HepG2 (cell line): Measurements from ENCODE around the gene MAT2A. TPM values are rescaled to one million over a fixed set of nuclear protein-coding genes. Genes with fewer than 3 reads are reported as not detected.
A peak's percentile ranks its signal among the peaks of the same experiment; 100 is the strongest.

Experiments used
- ARID2 ChIP-seq: sonication (generic); formaldehyde crosslinking; IDR thresholded peaks from 2 replicates; pipeline ENCODE4 v1.8.1; 2022; ENCODE audit warnings: mild to moderate bottlenecking, missing genetic modification reagents, borderline replicate concordance
- ARID3A ChIP-seq: IDR thresholded peaks from 2 replicates; pipeline ENCODE4 v1.6.1; 2012; ENCODE audit warnings: low read depth, low read length, improper control_type of control experiment
- ATF6 ChIP-seq: sonication (generic); formaldehyde crosslinking; conservative IDR thresholded peaks from 2 replicates; pipeline ENCODE4 v1.4.0; 2020; ENCODE audit warnings: missing genetic modification reagents
- DMTF1 ChIP-seq: sonication (generic); formaldehyde crosslinking; IDR thresholded peaks from 2 replicates; pipeline ENCODE4 v1.4.0; 2020; ENCODE audit warnings: mild to moderate bottlenecking, missing genetic modification reagents
- FOXA3 ChIP-seq: IDR thresholded peaks from 2 replicates; pipeline ENCODE4 v1.6.1; 2016; ENCODE audit warnings: missing genetic modification reagents, missing compliant biosample characterization
- HIVEP1 ChIP-seq: sonication (generic); formaldehyde crosslinking; IDR thresholded peaks from 2 replicates; pipeline ENCODE4 v1.4.0; 2020; ENCODE audit warnings: mild to moderate bottlenecking, missing genetic modification reagents
- HNRNPH1 ChIP-seq: fragments of 200-400 bp; formaldehyde crosslinking; optimal IDR thresholded peaks from 2 replicates; pipeline ENCODE3; 2017; ENCODE audit warnings: mild to moderate bottlenecking, low read depth, low read length
- KDM2A ChIP-seq: sonication (generic); formaldehyde crosslinking; IDR thresholded peaks from 2 replicates; pipeline ENCODE4 v1.4.0; 2020; ENCODE audit warnings: low read depth, missing genetic modification reagents, borderline replicate concordance
- MIER3 ChIP-seq: IDR thresholded peaks from 2 replicates; pipeline ENCODE4 v1.6.1; 2016; ENCODE audit warnings: missing compliant biosample characterization, borderline replicate concordance
- MYPOP ChIP-seq: sonication (generic); formaldehyde crosslinking; IDR thresholded peaks from 2 replicates; pipeline ENCODE4 v1.8.1; 2023; ENCODE audit warnings: mild to moderate bottlenecking, moderate library complexity, missing genetic modification reagents
- NCOA1 ChIP-seq: sonication (generic); formaldehyde crosslinking; IDR thresholded peaks from 2 replicates; pipeline ENCODE4 v1.9.0; 2021; ENCODE audit warnings: missing genetic modification reagents
- NR0B2 ChIP-seq: sonication (generic); formaldehyde crosslinking; IDR thresholded peaks from 2 replicates; pipeline ENCODE4 v1.4.0; 2020; ENCODE audit warnings: mild to moderate bottlenecking, missing genetic modification reagents
- NR2F2 ChIP-seq: IDR thresholded peaks from 2 replicates; pipeline ENCODE4 v1.6.1; 2012; ENCODE audit warnings: low read depth, inconsistent platforms, borderline replicate concordance
- PLSCR1 ChIP-seq: sonication (generic); formaldehyde crosslinking; IDR thresholded peaks from 2 replicates; pipeline ENCODE4 v1.5.0; 2020; ENCODE audit warnings: missing genetic modification reagents, mild to moderate bottlenecking, borderline replicate concordance
- PPARG ChIP-seq: conservative IDR thresholded peaks from 2 replicates; pipeline ENCODE4 v1.6.1; 2016; ENCODE audit warnings: missing biosample characterization, missing genetic modification reagents
- SMARCE1 ChIP-seq: fragments of 450-650 bp; IDR thresholded peaks from 2 replicates; pipeline ENCODE4 v1.6.1; 2017; ENCODE audit warnings: borderline replicate concordance
- ZBTB2 ChIP-seq: sonication (generic); formaldehyde crosslinking; IDR thresholded peaks from 2 replicates; pipeline ENCODE4 v1.8.0; 2022; ENCODE audit warnings: low read depth, missing genetic modification reagents
- ZKSCAN5 ChIP-seq: sonication (generic); formaldehyde crosslinking; IDR thresholded peaks from 2 replicates; pipeline ENCODE4 v1.5.1; 2020; ENCODE audit warnings: mild to moderate bottlenecking, missing genetic modification reagents
- ZNF607 ChIP-seq: sonication (generic); formaldehyde crosslinking; IDR thresholded peaks from 2 replicates; pipeline ENCODE4 v1.5.1; 2020; ENCODE audit warnings: missing genetic modification reagents, mild to moderate bottlenecking, borderline replicate concordance
- ZNF670 ChIP-seq: sonication (generic); formaldehyde crosslinking; IDR thresholded peaks from 2 replicates; pipeline ENCODE4 v1.8.0; 2022; ENCODE audit warnings: mild to moderate bottlenecking, missing genetic modification reagents, borderline replicate concordance
- ZSCAN29 ChIP-seq: sonication (generic); formaldehyde crosslinking; conservative IDR thresholded peaks from 2 replicates; pipeline ENCODE4 v1.4.0; 2020; ENCODE audit warnings: mild to moderate bottlenecking, missing genetic modification reagents
- polyA plus RNA-seq, 8 experiments: library from polyadenylated mRNA; depleted of rRNA in 3 of 8; stranded (reverse) in 7 of 8; unstranded in 1 of 8; fragments of >200 nt; fragmentation: Illumina TruSeq in 4 of 8; extraction: Trizol in 4 of 8; gene quantifications; 2 replicates each; pipeline versions ENCODE4 v1.2.1 to v1.2.3, GENCODE V29; 2011 to 2016; ENCODE audit warnings: low read depth in 4 of 8, missing spikeins in 1 of 8, mixed read lengths in 1 of 8; ENCODE audit not compliant: insufficient read depth in 1 of 8
- total RNA-seq, 5 experiments: library from RNA; depleted of rRNA; stranded (reverse); fragments of >200 nt; fragmentation: Illumina TruSeq; extraction: Trizol; gene quantifications; 2 replicates each; pipeline ENCODE4 v1.2.3, GENCODE V29; 2016; ENCODE audit warnings: low read depth in 1 of 5

Gene MAT2A
- total and polyA plus RNA-seq, 2 of the 13 experiments (the other 11 are each of a cell fraction or from before 2014, with no cell fraction given) = 155 to 331 TPM

GRCh38 chr2:85593023-85593422 is 54.1 kb downstream of the MAT2A start (continued):
- TF ChIP-seq ARID3A (no peak), ZNF670 (CRISPR knock-in tag) (no peak), ZKSCAN5 (no peak), NCOA1 (CRISPR knock-in tag) (no peak), KDM2A (CRISPR knock-in tag) (peak; percentile 57; the same call in 1 of the 2 replicates), ARID2 (CRISPR knock-in tag) (no peak), PPARG (CRISPR knock-in tag) (no peak; the same call in 1 of the 2 replicates), NR0B2 (CRISPR knock-in tag) (no peak), NR2F2 (no peak), ATF6 (no peak), HIVEP1 (CRISPR knock-in tag) (peak; percentile 32; the same call in 1 of the 2 replicates), MYPOP (CRISPR knock-in tag) (no peak), PLSCR1 (no peak), MIER3 (CRISPR knock-in tag) (no peak), ZBTB2 (CRISPR knock-in tag) (no peak), ZSCAN29 (CRISPR knock-in tag) (no peak), SMARCE1 (no peak), ZNF607 (CRISPR knock-in tag) (no peak), HNRNPH1 (no peak), DMTF1 (CRISPR knock-in tag) (no peak), FOXA3 (no peak)
